A673 (cell line): Measurements from ENCODE around the gene VPS26B. TPM values are rescaled to one million over a fixed set of nuclear protein-coding genes. Genes with fewer than 3 reads are reported as not detected.

Source experiments
- BruUV-seq: library from RNA; stranded (reverse); fragments of 400-500 nt; replicated peaks from 2 replicates; lab custom pipeline; 2021; lab: Mats Ljungman, UMichigan
- CTCF ChIA-PET: fragments of 300-600 bp; sonication (Branson Sonifier 250); formaldehyde crosslinking; loops from one replicate; lab custom pipeline; 2022; ENCODE audit warnings: antibody characterized with exemption; lab: Charles Lee
- POLR2A ChIA-PET: fragments of 300-600 bp; sonication (Branson Sonifier 250); formaldehyde crosslinking; loops from one replicate; lab custom pipeline; 2022; ENCODE audit warnings: antibody characterized with exemption; ENCODE audit not compliant: low non-redundant PET; lab: Charles Lee
- DNase-seq: peaks from one replicate; pipeline ENCODE4 v3.0.0-alpha.2; 2015; ENCODE audit warnings: low spot score
- H3K27ac ChIP-seq: fragments of 200-600 bp; sonication (generic); 2 replicates; pipeline ENCODE4 v1.5.1; 2016; ENCODE audit warnings: mixed run types, low read depth, mild to moderate bottlenecking, mixed read lengths, antibody characterized with exemption, low read length; ENCODE audit not compliant: poor library complexity, severe bottlenecking
- H3K27me3 ChIP-seq: fragments of 200-600 bp; sonication (generic); replicated peaks from 2 replicates; pipeline ENCODE4 v1.6.1; 2017; ENCODE audit warnings: mixed run types, low read depth, mild to moderate bottlenecking, mixed read lengths, antibody characterized with exemption, low read length; ENCODE audit not compliant: insufficient read depth, poor library complexity
- H3K36me3 ChIP-seq: fragments of 200-600 bp; sonication (generic); 2 replicates; pipeline ENCODE4 v1.6.1; 2016; ENCODE audit warnings: mixed run types, mild to moderate bottlenecking, mixed read lengths, antibody characterized with exemption, low read length; ENCODE audit not compliant: insufficient read depth, poor library complexity, severe bottlenecking
- H3K4me1 ChIP-seq: fragments of 200-600 bp; sonication (generic); 2 replicates; pipeline ENCODE4 v1.6.1; 2017; ENCODE audit warnings: mixed run types, mild to moderate bottlenecking, mixed read lengths, antibody characterized with exemption, low read length; ENCODE audit not compliant: insufficient read depth, poor library complexity, severe bottlenecking
- H3K4me3 ChIP-seq: fragments of 200-600 bp; sonication (generic); 2 replicates; pipeline ENCODE4 v1.5.1; 2016; ENCODE audit warnings: low read depth, mixed run types, mild to moderate bottlenecking, mixed read lengths, low read length; ENCODE audit not compliant: poor library complexity, severe bottlenecking
- H3K9me3 ChIP-seq: fragments of 200-600 bp; sonication (generic); 2 replicates; pipeline ENCODE4 v1.6.1; 2016; ENCODE audit warnings: mixed run types, low read depth, mild to moderate bottlenecking, mixed read lengths, antibody characterized with exemption, low read length; ENCODE audit not compliant: poor library complexity, severe bottlenecking
- CTCF ChIP-seq: fragments of 300-800, 200-600 bp; sonication (generic); conservative IDR thresholded peaks from 2 replicates; pipeline ENCODE4 v1.5.1; 2017; ENCODE audit warnings: low read depth, mild to moderate bottlenecking, antibody characterized with exemption, low read length, moderate library complexity, mixed read lengths
- EZH2 ChIP-seq: fragments of 200-600 bp; sonication (generic); IDR thresholded peaks from 2 replicates; pipeline ENCODE4 v1.6.1; 2017; ENCODE audit warnings: borderline replicate concordance, low read depth, mild to moderate bottlenecking, mixed read lengths, antibody characterized with exemption, low read length; ENCODE audit not compliant: poor library complexity, severe bottlenecking
- intact Hi-C: fragments of 100-400 bp; cut with micrococcal nuclease; formaldehyde crosslinking; loops from one replicate; pipeline ENCODE4 v1.10.0; 2022; ENCODE audit not compliant: unreplicated experiment
- total RNA-seq: library from RNA; stranded (reverse); gene quantifications from 2 replicates; pipeline ENCODE4 v1.2.3, GENCODE V29; 2021

Gene VPS26B
- total RNA-seq, 1 experiment from 2014 or later = 51.3 TPM

- peaks cover 88% of the 10 kb centered on the region for H3K36me3 ChIP-seq
- ChIA-PET CTCF (no interaction called here), POLR2A (no interaction called here)
- no peaks in the 10 kb centered on the region for H3K9me3 ChIP-seq
- H3K4me3 ChIP-seq = no peak overlapping the region
- DNase-seq = no peak
- TF ChIP-seq EZH2 (no peak), CTCF (no peak)
- no peaks in the 10 kb centered on the region for H3K4me1 ChIP-seq
- no TSS peak for BruUV-seq
- no peak overlapping the region for H3K27ac ChIP-seq
- intact Hi-C loops = no loop called here
- H3K27me3 ChIP-seq = no peaks in the 10 kb centered on the region
Measured at GRCh38 chr11:134216816-134217215, 7.7 kb upstream of the VPS26B start.

- peak overlapping the region; percentile 65 for H3K4me3 ChIP-seq
- no peaks in the 10 kb centered on the region for H3K9me3 ChIP-seq
- intact Hi-C loops = no loop called here
- peak; percentile 19 for DNase-seq
- POLR2A ChIA-PET = no interaction called here
- TF ChIP-seq EZH2 (no peak), CTCF (no peak)
- BruUV-seq = TSS peak; percentile 43
- H3K4me1 ChIP-seq = peaks cover 12% of the 10 kb centered on the region
- H3K27me3 ChIP-seq = no peaks in the 10 kb centered on the region
- CTCF ChIA-PET = no interaction called here
- H3K27ac ChIP-seq = peak overlapping the region; percentile 79
- H3K36me3 ChIP-seq = peaks cover 30% of the 10 kb centered on the region
Measured at GRCh38 chr11:134223121-134223520, 1.4 kb upstream of the VPS26B start.

- Histone ChIP-seq H3K9me3 (no peaks in the 10 kb centered on the region), H3K27ac (peak overlapping the region; percentile 79), H3K4me3 (peak overlapping the region; percentile 65), H3K27me3 (no peaks in the 10 kb centered on the region), H3K36me3 (peaks cover 12% of the 10 kb centered on the region), H3K4me1 (peaks cover 12% of the 10 kb centered on the region)
- ChIA-PET CTCF (interaction anchor here (1.3 kb wide), 1 partner anchor 18 kb away, joined by 4 read pairs; no protein-coding TSS in a partner anchor), POLR2A (interaction anchor here (0.6 kb wide), 1 partner anchor 73 kb away, joined by 5 read pairs; no protein-coding TSS in a partner anchor)
- TF ChIP-seq CTCF (no peak), EZH2 (no peak)
- BruUV-seq = no TSS peak
- peak; percentile 87 for DNase-seq
- intact Hi-C loops = loop anchor here (2.0 kb wide), 1 partner anchor 28 kb away; the partner anchor contains the start of genes ACAD8 and THYN1
Measured at GRCh38 chr11:134224710-134225664, 516 bp downstream of the VPS26B start.
